Breast epithelium (tissue), 3 donors: Measurements from ENCODE around the gene SERPINA3.

Experiments
- POLR2A ChIP-seq: fragments of 450-650 bp; IDR thresholded peaks from one replicate; pipeline ENCODE4 v1.6.1; 2016; ENCODE audit warnings: antibody characterized with exemption, mild to moderate bottlenecking, moderate library complexity
- POLR2AphosphoS5 ChIP-seq, 3 donors: sonication (generic); formaldehyde crosslinking; IDR thresholded peaks; one replicate each; pipeline ENCODE4 v1.6.1; 2017; ENCODE audit warnings: antibody characterized with exemption in 3 of 3
- TF ChIP-seq, protein P1 (sequence below), 3 donors: fragments of 450-650 bp; IDR thresholded peaks; one replicate each; pipeline ENCODE4 v1.5.1; 2016 to 2017; ENCODE audit warnings: antibody characterized with exemption in 3 of 3, mild to moderate bottlenecking in 3 of 3, moderate library complexity in 3 of 3

DNA sequence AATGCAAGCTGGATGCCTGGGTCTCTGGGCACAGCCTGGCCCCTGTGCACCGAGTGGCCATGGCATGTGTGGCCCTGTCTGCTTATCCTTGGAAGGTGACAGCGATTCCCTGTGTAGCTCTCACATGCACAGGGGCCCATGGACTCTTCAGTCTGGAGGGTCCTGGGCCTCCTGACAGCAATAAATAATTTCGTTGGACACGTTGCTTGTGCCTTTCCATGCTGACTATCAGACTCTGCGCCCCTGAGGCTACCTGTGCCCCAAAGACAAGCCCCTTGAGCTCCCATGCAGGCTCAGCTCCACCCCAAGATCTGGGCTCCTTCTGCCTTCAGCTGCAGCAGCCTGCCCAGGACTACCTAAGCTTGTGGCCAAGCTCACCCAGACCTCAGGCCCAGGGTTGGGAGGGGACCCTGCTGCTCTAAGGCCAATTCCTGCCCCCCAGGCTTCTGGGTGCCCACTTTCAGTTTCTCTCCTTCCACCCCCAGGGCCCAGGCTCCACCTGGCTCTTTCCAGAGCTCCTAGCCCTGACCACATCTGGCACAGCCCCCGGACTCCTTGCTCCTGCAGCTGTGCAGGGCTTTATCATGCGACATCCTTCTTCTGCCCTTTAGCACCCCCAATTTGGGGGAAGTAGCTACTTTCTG is 11.8 kb downstream of the SERPINA3 start:
- TF ChIP-seq, protein P1, sequence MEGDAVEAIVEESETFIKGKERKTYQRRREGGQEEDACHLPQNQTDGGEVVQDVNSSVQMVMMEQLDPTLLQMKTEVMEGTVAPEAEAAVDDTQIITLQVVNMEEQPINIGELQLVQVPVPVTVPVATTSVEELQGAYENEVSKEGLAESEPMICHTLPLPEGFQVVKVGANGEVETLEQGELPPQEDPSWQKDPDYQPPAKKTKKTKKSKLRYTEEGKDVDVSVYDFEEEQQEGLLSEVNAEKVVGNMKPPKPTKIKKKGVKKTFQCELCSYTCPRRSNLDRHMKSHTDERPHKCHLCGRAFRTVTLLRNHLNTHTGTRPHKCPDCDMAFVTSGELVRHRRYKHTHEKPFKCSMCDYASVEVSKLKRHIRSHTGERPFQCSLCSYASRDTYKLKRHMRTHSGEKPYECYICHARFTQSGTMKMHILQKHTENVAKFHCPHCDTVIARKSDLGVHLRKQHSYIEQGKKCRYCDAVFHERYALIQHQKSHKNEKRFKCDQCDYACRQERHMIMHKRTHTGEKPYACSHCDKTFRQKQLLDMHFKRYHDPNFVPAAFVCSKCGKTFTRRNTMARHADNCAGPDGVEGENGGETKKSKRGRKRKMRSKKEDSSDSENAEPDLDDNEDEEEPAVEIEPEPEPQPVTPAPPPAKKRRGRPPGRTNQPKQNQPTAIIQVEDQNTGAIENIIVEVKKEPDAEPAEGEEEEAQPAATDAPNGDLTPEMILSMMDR (IDR thresholded peaks at IDR 0.05): no peak
- no peak for TF ChIP-seq POLR2A
- no peak for TF ChIP-seq POLR2AphosphoS5 (IDR thresholded peaks at IDR 0.05)
